ENCODE data around the gene LY86.
"Not testable (repeated sequence)": the region's sequence is repeated elsewhere in the genome, so short reads cannot be mapped to it uniquely, and the experiment has no call there.

LY86 gene

DNA sequence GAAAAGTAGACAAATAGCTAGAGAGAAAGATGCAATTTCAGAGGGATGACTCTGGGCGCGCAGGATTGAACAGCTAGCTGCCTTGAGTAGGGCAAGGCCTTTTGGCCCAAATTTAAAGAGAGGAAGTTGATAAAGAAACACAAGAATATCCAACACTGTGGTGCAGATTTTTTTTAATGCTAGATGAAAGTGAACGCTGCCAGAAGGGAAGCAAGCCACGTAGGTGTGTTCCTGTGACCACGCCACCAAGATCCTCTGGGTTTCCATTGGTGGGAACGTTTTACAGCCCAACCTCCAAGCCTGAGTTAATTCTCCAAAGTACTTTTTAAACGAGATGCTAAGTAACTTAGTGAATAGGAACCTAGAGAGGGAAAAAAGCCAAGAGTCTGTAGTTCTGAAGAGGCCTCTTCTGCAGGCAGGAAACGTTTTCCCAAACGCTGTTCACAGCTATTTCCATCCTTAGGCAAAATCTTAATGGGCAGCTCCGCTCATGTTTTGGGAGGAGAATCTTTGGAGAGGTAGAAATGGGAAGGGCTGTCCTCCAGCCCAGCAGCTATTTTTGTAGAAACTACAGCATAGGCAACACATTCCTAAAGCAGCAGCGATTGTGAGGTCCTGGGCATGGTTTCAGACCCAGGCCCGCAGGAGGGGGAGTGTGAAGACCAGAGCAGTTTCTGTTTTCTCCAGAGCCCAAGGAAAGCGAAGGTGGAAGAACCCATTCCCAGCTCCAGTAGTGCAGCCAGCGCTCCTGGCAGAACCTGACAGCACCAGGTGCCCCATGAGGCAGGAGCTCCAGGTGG is 8.2 kb downstream of the LY86 start:
- no peak for TF ChIP-seq ZNF274 (IDR thresholded peaks at IDR 0.05; ENCODE audit: low read depth, low read length)
- no peak overlapping the region for H3K4me3 ChIP-seq (ENCODE audit: low read length)

GRCh38 chr6:6597682-6598081 is 9.2 kb downstream of the LY86 start:
- TF ChIP-seq ZNF274 (IDR thresholded peaks at IDR 0.05; ENCODE audit: low read depth, low read length), result no peak
- H3K4me3 ChIP-seq (ENCODE audit: low read length), result no peak overlapping the region

DNA sequence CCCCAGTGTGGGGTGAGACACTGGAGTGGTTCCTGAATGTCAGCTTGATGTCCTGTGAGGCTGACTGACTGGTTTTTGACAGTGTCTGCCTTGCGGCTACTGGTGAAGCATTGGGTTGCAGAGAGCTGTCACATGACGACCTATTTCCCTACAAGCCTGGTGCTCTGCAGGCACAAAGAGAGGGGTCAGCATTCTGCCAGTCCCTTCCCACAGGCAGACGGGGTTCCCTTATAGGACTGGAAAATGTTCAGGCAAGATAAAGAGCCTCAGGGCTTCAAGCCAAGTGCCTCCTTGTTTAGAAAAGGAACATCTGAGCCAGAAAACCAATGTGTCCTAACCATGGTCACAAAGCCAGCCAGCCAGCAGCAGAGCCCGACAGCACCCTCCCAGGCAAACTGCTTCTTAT is 11.0 kb downstream of the LY86 start:
- TF ChIP-seq ZNF274 (IDR thresholded peaks at IDR 0.05; ENCODE audit: low read depth, low read length), result no peak
- no peak overlapping the region for H3K4me3 ChIP-seq (ENCODE audit: low read length)

DNA sequence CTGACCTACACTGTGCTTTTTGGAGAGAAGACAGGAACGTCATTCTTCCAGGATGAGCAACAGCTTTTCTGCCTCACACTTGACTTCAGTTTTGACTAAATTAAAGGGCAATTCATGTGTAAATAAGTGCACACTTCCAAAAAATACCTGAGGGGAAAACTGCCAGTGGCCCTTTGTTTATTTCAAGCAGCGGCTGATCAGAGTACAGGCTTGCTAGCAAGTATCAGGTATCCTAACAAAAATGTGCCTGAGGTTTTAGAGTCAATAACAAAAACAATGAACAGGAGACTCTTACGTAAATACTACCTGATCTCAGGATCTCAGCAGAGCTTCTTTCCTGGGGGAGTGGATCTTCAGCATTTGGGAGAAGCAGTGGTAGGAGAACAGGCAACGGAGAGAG is 12.4 kb downstream of the LY86 start:
- TF ChIP-seq ZNF274 (IDR thresholded peaks at IDR 0.05; ENCODE audit: low read depth, low read length), result no peak
- H3K4me3 ChIP-seq (ENCODE audit: low read length), result no peak overlapping the region

GRCh38 chr6:6602262-6602661 is 13.7 kb downstream of the LY86 start:
- no peak for TF ChIP-seq ZNF274 (IDR thresholded peaks at IDR 0.05; ENCODE audit: low read depth, low read length)
- no peak overlapping the region for H3K4me3 ChIP-seq (ENCODE audit: low read length)

DNA sequence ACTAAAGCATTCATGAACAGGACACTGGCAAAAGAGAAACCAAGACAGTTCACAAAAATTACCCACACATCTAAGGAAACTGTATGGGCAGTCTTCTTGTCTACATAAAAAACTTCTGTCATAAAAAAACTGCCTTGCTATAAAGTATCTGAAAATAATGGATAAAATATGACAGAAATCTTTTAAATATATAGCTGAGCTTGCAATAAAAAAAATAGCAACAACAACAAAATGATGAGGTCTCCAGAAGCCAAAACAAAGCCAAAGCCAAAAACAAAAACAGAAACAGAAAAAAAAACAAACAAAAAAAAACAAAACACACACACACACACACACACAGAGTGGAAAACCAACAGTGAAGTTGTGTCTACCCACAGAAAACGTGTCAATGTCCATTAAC is 14.8 kb downstream of the LY86 start:
- no peak overlapping the region for H3K4me3 ChIP-seq (ENCODE audit: low read length)
- TF ChIP-seq ZNF274 (IDR thresholded peaks at IDR 0.05; ENCODE audit: low read depth, low read length), result no peak

DNA sequence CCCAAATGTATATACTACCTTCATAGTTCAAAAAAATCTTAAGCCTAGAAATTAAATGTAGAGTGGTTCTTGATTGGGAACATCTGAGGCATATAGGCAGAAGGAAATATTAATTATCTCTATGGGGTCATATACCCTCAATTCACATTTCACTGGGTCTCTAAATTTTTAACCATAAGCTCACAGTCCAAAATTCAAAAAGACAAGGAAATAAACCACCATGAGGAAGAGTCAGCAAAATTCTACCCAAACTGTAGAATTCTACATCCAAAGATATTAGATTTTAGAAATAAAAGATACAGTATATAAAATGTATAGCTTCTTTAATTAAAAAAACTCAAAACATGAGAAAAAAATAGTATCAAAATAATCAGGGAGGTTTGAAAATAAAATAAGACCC is 15.5 kb downstream of the LY86 start:
- TF ChIP-seq ZNF274 (IDR thresholded peaks at IDR 0.05; ENCODE audit: low read depth, low read length), result no peak
- no peak overlapping the region for H3K4me3 ChIP-seq (ENCODE audit: low read length)

DNA sequence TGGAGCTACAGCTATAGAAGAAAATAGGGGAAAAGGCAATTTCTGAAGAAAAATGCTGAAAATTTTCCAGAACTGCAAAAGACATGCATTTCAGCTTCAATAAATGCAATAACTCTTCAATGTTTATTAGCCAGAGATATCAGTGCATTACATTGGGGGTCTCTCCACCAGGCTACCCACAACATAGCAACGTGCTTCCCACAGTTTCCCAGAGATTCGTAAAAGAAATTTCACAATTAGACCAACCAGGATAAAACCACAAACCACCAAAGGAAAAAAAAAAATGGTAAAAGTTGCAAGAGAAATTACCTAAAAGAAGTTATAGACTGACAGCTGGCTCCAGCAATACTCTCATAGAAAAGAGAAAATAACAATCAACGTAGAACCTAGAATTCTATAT is 16.0 kb downstream of the LY86 start:
- no peak for TF ChIP-seq ZNF274 (IDR thresholded peaks at IDR 0.05; ENCODE audit: low read depth, low read length)
- no peak overlapping the region for H3K4me3 ChIP-seq (ENCODE audit: low read length)

GRCh38 chr6:6605873-6606272 is 17.4 kb downstream of the LY86 start:
- TF ChIP-seq ZNF274 (IDR thresholded peaks at IDR 0.05; ENCODE audit: low read depth, low read length), result no peak
- no peak overlapping the region for H3K4me3 ChIP-seq (ENCODE audit: low read length)

- H3K4me3 ChIP-seq (ENCODE audit: low read length), result not testable (repeated sequence)
Measured at GRCh38 chr6:6606391-6607030, 18.0 kb downstream of the LY86 start.

- TF ChIP-seq ZNF274 (IDR thresholded peaks at IDR 0.05; ENCODE audit: low read depth, low read length), result no peak
- no peak overlapping the region for H3K4me3 ChIP-seq (ENCODE audit: low read length)
Measured at GRCh38 chr6:6609450-6609849, 20.9 kb downstream of the LY86 start.

- no peak overlapping the region; the same call in 1 of the 2 replicates for H3K4me3 ChIP-seq (ENCODE audit: low read length)
- no peak for TF ChIP-seq ZNF274 (IDR thresholded peaks at IDR 0.05; ENCODE audit: low read depth, low read length)
Measured at GRCh38 chr6:6610031-6610591, 21.6 kb downstream of the LY86 start.

DNA sequence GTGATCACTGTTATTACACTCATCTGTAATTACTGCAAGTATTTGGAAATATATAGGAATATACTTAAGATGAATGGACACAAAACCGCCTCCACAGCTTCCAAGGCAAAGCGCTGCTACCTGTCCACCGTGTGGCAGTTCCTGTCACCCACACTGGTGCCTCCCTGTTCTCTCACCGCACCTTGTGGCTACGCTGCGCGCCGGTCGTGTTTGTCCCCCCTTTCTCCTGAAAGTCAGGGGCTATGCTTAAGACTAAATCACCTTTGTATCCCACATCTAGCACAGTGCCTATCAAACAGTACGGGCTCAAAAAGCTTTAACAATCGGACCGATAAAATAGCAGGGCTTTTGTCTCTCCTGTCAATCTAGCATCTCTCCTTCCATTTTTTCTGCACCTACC is 23.0 kb downstream of the LY86 start:
- H3K4me3 ChIP-seq (ENCODE audit: low read length), result no peak overlapping the region
- TF ChIP-seq ZNF274 (IDR thresholded peaks at IDR 0.05; ENCODE audit: low read depth, low read length), result no peak

DNA sequence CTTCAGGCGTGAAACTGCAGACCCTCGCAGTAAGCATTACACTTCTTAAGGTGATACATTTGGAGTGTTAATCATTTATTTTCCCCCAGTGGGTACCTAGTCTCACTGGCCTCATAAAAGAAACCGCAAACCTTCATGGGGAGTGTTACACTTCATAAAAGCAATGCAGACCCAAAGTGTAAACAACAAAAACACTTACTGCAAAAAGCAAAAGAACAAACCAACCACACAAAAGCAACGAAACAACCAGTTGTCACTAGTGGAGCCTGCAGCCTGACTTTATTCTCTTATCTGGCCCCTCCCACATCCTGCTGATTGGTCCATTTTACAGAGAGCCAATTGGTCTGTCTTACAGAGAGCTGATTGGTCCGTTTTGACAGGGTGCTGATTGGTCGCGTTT is 23.8 kb downstream of the LY86 start:
- no peak overlapping the region for H3K4me3 ChIP-seq (ENCODE audit: low read length)
- no peak for TF ChIP-seq ZNF274 (IDR thresholded peaks at IDR 0.05; ENCODE audit: low read depth, low read length)

- H3K4me3 ChIP-seq (ENCODE audit: low read length), result not testable (repeated sequence)
Measured at GRCh38 chr6:6613103-6613718, 24.7 kb downstream of the LY86 start.
